NCI-H2107 treated with DMSO at 0.1 percent for 48 hours (cell line): ENCODE data around the gene MYCBP2.
A peak's percentile ranks its signal among the peaks of the same experiment; 100 is the strongest.

Experiments
- DNase-seq: peaks from one replicate; lab custom pipeline; 2025; ENCODE audit not compliant: unreplicated experiment; lab: John Stamatoyannopoulos, UW

The MYCBP2 gene

DNA sequence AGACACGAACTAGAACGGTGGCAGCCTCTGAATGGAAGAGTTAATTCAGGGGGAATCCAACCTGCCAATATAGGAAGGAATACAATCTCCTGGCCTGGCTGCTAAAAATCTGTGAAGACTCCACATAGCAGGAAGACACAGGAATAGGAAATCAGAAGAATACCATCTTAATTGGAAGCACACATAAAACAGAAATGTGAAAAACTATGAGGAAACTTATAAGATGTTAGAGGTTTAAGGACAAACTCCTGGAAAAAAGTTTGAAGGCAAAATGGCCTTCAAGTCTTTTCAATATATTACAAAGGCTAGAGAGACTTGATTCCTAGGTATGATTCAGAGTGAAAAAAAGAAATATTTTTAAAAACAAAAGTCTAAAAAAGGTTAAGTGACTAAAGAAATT lies 221.8 kb downstream of the MYCBP2 start:
- no peak for DNase-seq

DNA sequence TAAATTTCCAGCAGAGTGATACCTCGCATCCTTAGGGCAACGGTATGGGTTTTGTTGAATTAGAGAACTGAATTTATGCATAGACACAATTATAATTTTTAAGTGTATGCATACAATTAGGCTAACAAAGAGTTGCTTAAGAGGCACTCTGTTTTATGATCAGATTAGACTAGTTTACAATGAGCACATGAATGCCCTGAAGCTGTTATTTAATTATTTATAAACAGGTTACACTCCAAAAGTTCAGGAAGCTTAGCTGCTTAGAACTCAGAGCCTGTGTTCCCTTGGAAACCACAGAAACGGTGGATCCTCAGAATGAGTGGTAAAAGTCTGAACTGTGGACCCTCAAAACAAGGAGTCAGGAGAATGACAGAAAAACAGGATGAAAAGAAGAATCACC lies 227.5 kb downstream of the MYCBP2 start:
- no peak for DNase-seq

DNA sequence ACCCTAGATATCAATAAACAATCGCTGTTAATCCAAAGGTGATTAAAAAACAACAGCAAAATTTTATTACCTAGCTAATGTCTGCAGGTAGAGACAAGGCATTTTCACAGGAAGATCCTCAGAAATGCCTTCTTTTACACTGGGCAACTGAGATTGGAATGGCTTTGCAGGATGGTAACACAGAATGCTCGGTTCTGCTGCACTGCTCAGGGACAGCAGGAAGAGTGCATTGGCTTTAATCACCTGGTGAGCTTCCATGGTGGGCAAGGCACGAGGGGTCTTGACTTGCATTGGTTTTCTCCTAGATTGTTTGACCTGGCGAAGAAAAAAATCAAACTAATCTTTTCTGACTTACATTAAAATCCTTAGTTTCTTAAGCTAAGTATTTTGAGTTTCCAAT lies 231.6 kb downstream of the MYCBP2 start:
- DNase-seq, result no peak

DNA sequence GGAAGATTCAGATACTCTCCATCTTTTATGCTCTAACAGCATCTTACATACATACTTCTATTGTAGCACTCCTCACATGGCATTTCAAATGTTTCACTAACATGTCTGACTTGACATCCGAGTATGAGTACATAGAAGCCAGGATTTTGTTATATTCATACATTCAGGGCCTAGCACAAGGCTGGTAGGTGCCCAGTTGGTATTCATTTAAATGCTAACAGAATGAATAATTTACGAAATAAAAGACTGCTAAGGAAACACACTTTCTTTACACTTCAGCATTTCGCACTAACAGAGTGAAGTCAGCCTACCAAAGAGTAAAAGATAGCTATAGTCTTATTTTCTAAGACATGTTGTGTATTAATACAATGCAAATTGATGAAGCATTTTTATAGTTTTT lies 232.1 kb downstream of the MYCBP2 start:
- DNase-seq, result no peak

DNA sequence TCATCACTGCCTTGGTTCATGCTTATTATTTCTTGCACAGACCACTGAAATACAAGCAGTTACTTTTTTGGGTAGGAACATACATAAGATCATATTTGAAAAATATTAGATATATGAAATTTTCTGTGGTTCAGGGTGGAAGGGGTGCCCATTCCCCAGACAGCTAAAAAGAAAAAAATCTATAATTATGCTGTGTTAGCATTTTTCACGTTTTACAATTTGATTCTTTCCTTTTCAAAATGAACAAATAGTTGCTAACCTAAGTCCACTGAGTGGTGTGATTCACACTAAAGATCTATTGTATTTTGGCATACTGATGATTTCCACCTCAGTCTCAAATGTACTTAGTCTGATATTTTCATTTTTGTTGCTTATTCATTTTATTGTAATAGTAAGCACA lies 233.2 kb downstream of the MYCBP2 start:
- DNase-seq, result no peak

DNA sequence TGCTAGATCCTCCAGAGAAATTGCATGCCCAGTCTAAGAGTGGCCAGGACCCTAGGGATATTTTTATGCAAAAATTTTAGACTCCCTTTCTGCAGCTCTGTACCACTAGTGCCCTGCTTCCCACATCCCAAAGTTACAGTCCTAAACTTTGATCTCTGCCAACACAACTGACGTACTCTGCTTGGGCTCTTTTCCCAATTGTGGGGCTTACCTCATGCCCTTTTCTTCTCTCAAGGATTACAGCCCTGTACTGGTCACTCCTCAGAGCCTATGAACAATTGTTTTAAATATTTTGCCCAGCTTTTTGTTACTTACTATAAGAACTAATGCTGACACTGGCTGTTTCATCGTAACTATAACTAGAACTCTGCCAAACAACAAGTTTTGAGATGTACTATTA lies 242.1 kb downstream of the MYCBP2 start:
- no peak for DNase-seq

DNA sequence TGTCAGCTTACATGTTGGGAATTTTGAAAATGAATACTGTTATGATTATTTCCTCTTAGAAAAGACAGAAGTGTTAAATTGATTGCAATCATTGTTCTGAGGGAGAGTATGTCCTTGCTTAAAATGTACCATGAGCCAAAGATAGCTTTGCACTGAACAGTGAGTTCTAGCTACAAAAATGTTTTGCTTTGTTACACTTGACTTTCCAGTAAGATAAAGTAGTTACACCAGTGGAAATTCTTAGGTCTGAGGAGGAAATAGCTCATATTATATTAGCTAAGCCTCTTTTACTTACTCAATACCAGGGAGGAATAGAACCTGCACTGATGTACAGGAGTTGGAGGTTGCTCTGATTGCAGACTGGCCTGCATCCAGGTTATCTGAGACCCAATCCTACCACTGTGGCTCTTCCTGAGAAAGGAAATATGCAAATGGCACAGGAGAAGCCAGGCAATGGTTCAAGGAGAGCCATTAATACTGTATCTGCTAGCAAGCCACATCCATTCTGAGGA lies 246.9 kb downstream of the MYCBP2 start:
- DNase-seq, result no peak

DNA sequence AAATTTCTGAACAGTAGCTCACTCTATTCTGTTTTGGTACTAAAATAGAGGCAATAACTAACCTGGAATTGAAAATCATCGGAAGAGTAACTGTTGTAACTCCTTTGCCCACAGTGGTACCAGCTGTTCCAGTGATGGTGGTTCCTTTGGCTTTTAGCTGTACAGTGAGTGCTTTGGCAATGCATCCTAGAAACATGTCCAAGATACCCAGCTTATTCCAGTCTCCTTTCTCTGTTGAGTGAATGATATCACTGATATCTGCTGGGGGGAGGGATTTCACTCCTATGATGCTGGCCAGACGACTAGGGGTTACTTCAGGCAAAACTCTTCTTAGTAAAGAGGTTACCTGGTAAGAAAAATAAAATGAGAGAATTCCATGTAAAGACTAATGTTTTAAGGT lies 259.4 kb downstream of the MYCBP2 start:
- no peak for DNase-seq

DNA sequence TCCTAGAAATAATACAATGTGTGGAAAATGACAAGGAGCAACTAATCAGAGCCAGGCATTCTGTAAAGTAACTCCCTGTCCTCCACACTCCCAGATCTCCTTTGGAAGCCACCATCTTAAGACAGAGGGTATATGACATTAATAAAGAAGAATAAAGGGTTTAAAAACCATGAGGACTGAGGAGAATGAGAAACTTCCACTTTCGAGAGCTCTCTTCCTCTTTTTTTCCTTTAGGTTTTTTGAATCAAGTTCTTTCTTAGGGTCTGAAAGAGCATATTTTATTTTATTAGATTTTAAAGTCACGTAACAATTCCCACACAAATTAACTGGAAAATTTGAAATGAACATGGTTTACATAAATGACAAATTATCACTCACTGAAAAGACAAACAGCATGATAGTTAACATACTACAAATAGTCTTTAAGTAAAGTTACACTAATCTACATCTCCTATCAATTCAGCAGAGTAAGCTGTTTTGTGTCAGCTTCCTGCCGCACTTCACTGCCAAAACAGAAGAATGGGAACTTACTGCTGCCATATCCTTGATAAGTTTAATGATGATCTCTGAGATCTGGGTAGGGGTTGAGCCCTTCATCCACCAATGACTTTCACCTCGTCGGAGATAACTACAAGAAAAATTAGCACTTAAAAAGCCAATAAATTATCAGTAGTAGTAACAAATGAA lies 261.3 kb downstream of the MYCBP2 start:
- no peak for DNase-seq

DNA sequence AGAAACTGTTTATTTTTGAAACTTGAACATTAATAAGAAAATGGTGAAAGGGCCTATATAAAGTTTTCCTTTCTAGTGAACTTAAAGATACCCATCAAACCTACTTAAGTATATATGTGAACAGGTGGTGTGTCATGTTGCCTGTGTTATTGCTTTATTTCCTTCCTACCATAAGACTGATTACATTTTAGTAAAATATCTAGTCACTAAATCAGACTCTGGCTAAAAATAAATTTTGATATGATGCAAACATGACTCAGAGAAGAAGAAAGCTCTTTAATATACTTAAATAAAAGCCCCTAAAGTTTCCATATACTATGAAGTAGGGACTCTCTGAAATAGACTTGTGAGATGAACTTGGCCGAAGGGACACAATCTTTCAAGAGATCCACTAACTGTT lies 264.8 kb downstream of the MYCBP2 start:
- DNase-seq, result no peak

DNA sequence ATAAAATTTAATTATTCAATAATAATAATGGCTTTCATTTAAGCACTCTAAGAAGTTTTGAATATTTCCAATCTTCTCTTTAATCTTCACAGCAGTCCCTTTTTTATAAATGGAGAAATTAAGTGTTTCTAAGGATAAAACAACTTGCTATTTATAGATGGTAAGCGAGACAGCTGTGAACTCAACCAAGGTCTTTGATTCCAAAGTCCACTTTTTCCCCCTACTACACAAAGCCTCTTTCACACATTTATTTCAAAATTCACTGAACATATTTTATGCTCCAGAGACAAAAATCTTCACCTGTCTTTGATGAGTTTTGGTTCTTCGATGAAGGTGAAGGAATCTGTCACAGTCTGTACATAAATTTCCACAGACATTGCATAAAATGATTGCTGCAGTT lies 265.5 kb downstream of the MYCBP2 start:
- no peak for DNase-seq

DNA sequence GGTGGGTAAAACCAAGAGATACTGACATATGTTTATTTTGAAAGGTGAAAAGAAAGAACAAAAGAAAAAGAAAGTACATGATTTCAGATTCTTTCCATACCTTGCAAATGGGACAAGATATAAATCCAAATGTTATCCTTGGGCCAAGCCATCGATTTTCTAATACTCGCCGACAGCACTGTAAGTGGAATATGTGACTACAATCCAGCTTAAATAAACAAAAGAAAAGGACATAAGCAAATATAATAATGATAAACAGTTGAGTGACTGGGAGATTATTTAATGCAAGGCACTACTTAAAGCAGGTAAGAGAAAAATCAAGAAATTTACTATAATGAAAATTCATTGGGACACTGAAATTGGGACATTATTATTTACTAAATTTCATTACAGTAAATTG lies 270.0 kb downstream of the MYCBP2 start:
- no peak for DNase-seq

DNA sequence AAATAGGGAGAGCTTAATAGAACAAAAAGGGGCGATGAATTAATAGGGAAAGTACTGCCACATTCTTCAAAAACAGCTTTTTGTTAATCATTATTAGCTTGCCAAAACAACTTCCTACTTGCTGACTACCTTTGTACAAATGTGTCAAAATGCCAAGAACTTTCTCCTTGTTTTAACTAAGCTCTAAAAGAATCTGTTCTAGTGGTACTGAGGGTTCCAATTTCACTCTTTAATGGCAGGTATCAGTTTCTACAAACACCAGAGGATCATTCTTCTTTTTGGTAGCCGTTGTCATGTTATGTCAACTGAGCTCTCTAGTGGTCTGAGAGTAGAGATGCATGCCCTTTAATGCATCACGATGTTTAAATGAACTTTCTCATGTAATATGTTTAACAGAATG lies 270.5 kb downstream of the MYCBP2 start:
- DNase-seq, result peak; percentile 52

DNA sequence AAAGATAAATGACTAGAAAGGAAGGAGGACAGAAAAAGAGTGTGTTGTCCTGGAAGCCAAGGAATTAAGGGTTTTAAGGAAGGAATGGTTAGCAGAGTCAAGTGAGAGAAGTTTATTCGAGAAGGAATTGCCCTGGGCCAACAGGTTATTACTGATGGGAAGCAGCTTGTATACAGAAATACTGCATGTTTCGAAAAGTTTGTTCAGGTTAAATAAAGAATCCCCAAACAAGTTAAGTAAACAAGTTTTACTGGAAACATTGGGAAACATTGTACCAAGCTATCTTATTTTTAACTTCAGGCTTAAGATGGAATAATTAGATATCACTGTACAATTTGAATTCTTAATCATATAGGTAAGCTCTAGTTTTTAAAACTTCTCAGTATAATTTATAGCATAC lies 271.7 kb downstream of the MYCBP2 start:
- DNase-seq, result no peak

DNA sequence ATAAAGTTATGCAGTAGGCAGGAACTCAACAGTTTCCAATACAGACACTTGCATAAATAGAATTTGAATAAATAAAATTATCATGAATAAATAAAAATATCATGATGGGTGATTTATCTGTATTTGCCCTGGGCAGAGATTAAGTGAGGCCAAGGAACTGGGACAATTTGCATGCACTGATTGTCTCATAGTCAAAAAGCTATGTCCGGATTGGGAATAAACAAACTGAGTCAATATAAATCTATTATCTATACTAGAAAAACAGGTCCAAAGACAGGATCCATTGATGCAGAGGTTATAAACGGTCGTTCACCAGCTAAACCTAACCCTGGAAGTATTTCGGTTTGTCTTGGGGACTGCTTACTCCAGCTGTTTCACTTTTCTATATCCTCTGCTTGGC lies 273.7 kb downstream of the MYCBP2 start:
- no peak for DNase-seq

DNA sequence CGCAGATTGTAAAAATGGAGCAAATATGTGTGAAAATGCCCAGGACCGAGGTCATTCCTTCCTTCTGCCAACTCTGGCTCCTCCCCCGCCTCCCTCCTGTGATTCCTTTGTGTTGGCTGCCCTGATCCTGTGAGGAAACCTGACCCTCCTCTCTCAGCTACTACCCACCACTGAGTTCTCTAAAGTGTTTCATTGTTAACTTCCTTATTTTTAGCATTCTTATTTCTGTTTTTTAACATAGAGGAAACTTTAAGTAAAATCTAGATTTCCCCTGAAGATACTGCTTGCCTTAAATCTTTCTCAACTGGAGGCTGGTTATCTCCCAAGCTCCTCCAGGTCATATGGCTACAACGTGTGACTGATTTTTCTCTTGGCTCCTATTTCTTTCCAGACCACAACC lies 278.2 kb downstream of the MYCBP2 start:
- peak; percentile 19 for DNase-seq

DNA sequence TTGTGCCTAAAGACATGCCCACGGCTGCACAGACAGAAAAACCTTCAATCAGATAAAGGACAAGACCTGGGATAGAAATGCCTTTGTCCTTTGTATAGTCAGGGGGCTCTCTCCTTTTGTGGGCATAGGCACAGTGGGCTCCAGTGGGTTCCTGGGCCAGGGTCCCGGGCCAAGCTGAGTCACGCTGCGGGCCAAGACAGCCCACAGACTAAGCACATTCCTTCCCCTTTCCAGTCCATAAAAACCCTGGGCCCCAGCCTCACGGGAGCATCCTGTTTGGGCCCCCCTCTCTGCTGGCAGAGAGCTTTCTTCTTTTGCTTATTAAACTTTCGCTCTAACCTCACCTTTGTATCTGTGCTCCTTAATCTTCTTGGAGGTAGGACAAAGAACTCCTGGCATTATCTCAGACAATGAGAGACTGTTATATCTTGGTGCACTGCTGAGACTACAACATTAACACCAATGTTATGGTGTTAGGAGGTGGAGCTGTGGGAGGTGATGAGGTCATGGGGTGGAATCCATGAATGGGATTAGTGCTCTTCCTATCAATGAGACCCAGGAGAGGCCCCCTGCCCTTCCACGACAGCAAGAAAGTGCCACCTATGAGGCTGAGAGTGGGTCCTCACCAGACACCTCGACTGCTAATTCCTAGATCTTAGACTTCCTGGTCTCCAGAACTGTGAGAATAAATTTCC lies 279.1 kb downstream of the MYCBP2 start:
- DNase-seq, result no peak

DNA sequence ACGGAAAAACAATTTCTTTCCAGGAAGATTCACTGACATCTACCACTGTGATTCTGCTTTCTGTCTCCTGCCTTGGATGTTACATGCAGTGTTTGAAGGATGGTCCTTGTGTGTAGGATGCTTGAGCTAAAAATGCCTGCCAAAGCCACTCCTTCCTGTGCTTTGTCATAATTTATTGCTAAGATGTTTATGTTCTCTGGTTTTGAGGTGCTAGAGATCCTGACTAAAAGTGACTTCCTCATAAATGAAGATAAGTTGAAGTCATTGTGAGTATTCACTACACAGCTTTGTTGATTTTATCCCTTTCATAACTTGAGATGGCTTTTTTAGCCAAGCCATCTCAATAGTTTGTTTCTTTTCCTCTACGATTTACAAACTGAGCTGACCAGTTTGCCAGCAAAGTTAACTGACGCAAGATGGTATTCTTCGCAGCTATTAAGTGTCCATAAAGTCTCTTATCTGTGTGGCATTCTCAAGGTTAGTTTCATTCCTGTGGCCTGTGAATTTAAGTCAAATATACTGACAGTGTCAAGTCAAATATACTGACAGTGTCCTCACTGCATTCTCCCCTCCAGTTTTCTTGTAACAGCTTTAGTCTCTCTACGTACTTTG lies 284.2 kb downstream of the MYCBP2 start:
- DNase-seq, result no peak

DNA sequence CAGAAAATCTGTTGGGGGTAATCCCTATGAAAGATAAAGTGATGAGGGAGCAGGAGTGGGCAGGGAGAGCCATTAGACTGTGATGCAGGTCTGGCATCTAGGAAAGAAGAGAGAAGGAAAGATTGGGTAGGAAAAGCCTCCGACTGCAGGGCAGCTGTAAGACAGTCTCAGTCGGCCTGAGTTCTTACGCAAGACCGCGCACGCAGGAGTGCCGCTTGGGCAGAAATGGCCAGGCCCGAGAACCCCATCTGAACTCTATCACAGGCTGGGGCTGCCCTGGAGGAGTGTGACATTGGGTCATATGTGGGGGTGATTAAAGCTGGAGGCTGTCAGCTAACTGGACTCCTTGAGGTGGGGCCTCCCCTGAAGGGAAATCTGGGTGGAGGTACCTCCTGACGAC lies 286.1 kb downstream of the MYCBP2 start:
- no peak for DNase-seq

DNA sequence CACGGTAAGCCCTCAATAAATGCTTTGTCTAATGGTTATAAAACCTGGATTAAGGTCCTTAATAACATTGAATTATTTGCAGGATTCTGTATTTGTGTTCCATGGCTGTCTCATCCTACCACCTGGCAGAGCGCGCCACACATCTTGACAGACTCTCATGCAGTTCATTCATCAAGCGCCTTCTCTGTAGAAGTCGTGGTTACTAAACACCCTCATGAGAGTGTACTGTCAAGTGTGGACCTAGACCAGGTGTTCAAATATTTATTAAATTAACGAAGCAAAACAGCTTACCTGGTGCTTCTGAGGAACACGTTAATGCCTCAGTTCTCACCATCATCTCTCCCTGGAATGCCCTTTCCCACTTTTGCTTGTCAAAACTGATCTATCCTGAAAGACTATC lies 286.8 kb downstream of the MYCBP2 start:
- no peak for DNase-seq

DNA sequence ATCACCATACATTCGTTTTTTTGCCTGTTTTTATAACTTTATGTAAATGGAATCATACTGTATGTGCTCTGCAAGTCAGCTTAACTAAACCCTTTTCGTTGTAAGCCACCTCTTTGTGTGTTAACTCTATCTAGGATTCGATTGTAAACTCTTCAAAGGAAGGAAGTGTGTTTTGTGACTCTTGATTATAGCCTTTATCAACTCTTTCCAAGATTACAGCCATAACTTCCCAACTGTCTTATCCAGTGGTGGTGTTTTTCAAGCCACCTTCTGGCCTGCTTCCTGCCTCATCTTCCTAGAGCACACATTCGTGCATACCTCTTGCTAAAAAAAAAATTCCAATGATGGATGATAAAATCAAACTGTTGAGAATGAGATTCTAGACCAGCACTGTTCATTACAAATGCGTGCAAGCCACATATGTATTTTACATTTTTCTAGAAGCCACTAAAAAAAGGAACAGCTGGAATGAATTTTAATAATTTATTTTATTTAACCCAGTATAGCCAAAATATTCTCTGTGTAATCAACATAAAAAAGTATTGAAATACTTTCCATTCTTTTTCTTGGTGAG lies 287.9 kb downstream of the MYCBP2 start:
- no peak for DNase-seq

DNA sequence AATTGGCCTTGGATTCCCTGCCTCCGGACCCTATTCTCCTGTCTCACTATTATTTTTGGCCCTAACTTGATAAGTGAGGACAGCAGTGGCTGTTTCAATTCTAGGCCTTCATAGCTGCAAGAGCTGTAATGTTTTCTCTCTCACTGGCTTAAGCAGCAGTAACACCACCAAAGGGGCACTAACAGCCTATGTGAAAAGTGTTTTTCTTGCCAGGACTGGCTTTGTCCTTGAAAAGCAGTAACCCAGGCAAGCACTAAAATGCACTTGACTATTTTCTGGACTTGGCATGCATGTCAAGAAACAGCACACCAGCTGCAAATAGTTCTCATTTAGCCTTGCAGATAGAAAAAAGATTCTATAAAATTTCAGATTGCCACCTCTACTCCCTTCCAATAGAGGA lies 290.6 kb downstream of the MYCBP2 start:
- DNase-seq, result no peak
